ENCODE results near the gene HNRNPH1.

DNA sequence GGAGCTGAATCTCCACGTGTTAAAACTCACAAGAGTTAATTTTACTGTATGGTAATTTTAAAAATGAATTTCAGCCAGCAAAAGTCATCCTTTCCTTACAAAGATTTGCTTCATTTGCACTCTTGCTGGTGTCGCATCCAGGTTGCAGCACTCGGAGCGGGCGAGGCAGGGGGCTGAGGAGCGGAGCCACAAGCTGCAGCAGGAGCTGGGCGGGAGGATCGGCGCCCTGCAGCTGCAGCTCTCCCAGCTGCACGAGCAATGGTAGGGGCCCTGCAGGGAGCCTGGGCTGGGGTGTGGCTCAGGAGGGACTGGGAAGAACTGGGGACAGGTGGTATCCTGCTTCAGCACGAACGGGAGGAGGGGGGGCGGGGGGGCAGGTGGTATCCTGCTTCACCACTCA is 27.1 kb downstream of the HNRNPH1 start:
- TF ChIP-seq GATA1 (IDR thresholded peaks at IDR 0.05; ENCODE audit: low read depth, low read length) (no peak), POLR2A (IDR thresholded peaks at IDR 0.05; ENCODE audit: low read length) (no peak)

Measured in erythroblast (primary cell).